Inflammatory macrophage treated with lipopolysaccharide for 4 hours (primary cell): ENCODE results near the gene RBM19.
A peak's percentile ranks its signal among the peaks of the same experiment; 100 is the strongest.

ENCODE experiments used
- DNase-seq: peaks from one replicate; pipeline ENCODE4 v3.0.0-alpha.2; 2020

RBM19 gene

DNA sequence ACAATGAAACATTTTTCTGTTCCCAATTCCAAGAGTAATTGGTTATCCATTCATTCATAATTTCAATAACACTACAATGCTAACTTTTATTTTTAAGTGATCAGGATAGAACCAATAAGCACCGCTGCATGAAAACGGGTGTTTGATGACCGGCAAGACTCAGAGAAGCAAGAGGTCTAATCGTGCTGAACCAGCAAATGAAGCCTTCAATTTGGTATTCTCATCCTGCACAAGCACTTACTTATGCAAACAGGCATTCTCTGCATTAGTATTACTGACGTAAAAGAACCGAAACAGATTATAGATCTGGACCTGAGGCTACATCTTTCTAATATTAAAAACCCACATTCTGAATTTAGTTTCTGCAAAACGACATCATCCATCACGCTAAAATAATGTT lies 67.7 kb downstream of the RBM19 start:
- DNase-seq = no peak

DNA sequence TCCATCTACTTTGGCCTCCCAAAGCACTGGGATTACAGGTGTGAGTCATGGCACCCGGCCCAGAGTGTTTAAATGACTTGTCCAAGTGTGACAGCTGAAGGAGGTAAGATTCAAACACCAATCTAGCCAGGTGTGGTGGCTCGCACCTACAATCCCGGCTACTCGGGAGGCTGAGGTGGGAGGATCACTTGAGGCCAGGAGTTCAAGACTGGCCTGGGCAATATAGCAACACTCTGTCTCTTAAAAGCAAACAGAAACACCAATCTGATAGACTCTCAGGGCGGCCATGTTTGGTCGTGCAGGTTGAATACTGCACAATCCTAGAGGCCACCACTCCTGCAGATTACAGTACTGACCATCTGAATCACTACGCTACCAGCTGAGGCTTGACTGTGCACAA lies 68.7 kb downstream of the RBM19 start:
- DNase-seq = no peak

DNA sequence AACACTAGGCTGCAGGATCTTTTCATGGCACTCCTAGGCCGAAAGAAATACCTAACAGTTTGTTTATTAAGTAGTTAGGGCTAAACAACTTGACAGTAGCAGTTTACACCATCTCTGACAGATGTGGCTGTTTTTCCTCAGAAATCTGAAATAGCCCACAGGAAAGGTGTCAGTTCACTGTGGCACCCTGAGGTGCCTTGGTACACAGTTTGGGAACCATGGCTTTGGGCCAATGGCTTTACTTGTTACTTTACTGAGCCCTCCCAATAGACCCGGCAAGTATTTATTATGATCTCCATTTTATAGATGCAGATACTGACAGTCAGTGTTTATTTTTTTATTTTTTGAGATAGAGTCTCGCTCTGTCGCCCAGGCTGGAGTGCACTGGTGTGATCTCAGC lies 69.3 kb downstream of the RBM19 start:
- DNase-seq = no peak

DNA sequence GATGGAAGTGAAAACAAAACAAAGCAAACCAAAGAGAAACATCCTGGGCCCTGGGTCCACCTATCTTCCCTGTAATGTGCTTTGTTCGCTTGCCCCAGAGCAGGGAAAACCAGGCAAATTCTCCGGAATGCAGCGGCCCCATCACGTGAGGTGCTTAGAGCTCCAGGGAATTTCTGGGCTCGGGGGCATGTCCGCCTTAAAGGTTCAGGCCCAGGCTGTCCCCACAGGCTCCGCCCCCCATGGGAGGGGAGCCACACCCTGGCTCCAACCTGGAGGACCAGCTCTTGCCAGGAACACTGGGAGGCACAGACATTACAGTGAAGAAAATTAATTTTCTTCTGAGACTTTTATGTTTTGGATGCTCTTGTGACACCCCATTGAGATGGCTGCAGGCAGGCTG lies 69.9 kb downstream of the RBM19 start:
- no peak for DNase-seq

DNA sequence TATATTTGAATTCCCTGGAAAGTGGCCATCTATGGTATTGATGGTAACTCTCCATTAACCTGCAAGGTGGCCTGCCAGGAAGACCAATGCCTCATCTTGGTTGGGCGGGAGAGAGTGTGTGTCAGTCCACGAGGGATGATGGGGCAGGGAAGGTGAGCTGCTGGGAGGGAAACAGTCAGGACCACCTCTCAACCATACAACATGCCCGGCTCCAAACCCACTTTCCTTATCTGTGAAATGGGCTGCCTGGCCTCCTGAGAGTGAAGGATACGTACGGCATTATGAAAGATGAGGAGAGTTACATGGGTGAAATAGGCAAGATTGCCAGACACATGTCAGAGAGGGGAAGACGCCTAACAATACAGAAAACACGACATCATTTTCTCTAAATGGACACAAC lies 70.9 kb downstream of the RBM19 start:
- DNase-seq = no peak

DNA sequence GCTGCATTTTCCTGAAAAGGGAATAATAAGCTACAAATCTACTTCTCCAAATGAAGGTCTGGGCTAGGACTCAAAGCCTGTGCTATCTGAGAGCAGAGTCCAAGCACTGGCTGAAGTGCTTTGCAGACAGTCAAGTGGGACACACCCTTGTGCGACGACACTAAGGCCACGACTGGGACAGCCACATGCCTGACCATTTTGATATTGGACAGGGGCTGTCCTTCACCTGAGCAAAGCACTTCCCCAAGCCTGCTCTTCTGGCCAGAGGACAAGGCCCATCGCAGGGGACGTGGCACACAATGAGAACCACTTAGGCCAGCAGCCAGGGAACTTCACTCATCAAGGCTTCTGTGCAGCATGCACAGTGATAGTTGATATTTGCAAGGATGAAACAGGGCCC lies 71.4 kb downstream of the RBM19 start:
- DNase-seq = no peak

DNA sequence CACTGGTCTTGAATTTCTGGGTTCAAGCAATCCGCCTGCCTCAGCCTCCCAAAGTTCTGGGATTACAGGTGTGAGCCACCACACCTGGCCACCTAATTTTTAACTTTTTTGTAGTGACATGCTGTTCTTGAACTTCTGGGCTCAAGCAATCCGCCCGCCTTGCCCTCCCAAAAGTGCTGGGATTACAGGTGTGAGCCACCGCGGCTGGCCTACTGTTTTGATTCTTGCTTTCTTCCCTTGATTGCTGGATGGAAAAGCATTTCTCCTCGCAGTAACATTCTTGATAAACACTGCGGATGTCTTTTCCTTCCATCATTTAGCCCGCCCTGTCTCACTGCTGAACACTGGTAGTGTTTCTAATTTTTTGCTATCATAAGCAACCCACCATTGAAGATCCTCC lies 72.9 kb downstream of the RBM19 start:
- DNase-seq = no peak

DNA sequence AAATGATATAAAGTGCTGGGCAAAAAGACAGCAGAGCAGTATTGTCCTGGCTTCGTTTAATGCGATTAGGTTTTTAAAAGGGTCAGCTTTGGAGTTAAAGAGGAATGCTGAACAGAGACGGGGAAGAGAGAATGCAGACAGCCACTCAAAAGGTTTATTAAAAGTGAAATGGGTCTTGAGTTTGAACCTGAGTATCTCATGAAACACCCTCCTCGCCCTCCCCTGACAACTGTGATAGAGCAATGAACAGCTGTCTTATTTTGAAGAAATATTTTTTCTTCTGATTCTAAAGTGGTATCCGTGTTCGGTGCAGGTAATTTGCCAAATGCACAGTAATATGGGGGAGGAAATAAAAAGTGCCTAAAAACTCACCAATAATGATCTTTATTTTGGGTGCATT lies 73.6 kb downstream of the RBM19 start:
- no peak for DNase-seq

DNA sequence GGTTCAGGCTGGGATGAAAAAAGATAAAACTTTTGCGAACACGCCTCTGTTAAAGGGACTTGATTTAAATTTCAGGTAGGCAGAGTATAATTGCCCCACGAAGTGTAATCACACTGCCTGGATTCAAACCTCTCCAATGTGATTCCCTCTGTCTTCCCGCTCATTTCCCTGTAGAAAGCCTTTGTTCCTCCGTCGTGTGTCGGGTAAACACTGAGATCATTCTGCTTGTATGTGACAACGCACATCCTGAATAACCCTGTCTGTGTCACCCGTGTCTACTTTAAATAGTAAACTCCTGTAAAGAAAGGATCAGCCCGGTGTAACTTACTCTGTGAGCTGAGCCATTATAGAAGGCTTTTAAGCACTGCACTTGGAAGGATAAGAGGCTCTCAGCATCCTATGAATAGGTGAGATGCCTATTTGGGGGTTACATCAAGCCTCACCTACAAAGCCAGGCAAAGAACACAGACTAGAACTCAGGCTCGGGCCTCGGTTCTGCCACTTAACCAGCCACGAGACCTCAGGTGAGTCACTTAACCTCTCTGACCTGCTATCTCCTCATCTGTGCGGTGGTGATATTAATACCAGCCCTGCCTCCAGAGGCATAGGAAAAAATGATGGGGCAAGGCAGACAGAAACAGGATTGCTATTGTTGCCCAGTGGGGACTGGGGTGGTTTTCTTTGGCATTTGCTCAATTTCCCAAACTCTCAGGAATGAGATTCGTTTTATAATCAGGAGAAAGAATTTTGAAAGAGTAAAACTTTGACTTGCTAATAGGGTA lies 74.2 kb downstream of the RBM19 start:
- DNase-seq = no peak

DNA sequence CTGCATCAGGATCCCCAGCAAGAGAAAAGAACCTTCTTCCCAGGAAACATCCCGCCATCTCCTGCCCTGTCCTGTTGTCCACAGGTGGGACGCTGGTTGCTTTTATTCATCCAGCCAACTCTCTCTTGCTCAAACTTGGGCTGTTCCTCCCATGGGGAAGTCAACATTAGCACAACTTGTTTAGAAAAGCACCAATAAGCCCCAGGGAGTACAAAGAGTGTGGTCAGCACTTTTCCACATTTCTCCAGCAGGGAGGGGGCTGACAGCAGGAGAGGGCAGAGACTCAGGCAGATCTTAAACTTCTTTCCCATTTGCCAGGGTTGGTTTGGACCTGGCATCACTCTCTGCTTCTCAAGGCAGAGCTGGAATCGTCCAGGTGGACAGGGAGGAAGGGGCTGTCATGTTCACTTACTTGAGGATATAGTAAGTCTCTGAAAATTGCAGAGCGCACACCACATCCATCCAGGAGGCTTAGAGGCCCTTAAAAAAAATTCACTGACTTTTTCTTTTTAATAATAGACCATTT lies 74.9 kb downstream of the RBM19 start:
- DNase-seq = no peak

DNA sequence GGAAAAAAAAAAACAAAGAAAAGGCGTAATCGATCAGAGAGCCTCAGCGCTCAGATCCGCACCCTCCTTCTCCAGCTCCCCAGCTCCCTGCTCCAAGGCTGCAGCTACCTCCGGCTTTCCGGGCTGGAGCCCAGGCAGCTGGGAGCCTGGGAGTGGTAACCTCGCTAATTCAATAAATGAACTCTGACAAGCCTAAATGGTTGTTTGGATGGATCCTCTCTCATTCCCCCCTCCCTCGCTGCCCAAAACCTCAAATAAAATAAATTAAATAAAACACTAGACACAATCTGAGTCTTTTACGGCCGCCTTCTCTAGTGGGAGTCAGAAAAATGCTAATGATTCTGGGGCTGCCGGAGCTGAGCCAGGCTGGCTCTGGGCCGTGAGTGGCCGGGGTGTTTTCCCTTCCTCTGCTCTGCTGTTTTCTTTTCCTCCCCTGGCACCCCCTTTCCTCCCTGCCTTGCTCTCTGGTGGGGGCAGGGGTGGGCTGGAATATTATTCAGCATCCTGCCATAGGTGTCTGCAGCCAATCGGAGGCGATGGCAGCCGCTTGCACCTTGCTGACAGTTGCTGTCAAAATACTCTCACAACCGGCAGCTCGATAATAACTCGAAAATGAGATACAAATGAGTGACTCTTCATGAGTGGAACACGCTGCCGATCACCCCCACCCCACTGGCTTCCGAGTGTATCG lies 76.1 kb downstream of the RBM19 start:
- no peak for DNase-seq

DNA sequence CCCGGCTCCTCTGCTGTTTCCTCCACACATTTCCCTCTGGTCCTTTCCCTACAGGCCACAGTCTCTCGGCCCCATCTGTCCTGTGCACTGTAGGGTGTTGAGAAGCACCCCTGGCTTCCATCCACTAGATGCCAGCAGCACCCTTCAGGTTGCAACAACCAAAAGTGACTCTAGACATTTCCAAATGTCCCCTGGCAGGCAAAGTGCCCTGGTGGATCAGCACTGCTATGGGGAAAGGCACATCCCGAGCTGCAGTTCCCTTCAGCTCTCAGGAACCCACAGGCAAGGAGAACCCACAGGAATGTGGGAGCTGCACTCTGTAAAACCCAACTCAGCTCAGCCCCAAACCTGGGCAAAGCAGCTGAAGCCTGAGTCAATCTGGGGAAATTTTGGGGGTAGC lies 77.0 kb downstream of the RBM19 start:
- DNase-seq = no peak

DNA sequence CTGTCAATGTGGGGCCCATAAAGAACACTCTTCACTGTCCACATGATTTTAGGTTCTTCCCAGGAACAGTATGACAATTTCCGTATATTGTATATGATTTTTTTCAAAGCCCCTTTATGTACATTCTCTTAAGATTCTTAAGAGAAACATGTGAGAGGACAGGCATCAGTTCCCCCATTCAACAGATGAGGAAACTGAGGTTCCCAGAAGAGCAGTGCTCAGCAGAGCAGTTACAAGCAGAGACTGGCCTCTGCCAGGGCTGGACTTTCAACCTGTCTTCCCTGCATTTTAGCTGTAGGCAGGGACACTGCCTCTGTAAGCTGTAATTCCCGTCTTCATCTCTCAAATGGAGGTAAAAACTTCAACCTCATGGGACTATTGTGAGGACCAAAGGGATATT lies 77.7 kb downstream of the RBM19 start:
- DNase-seq = no peak

DNA sequence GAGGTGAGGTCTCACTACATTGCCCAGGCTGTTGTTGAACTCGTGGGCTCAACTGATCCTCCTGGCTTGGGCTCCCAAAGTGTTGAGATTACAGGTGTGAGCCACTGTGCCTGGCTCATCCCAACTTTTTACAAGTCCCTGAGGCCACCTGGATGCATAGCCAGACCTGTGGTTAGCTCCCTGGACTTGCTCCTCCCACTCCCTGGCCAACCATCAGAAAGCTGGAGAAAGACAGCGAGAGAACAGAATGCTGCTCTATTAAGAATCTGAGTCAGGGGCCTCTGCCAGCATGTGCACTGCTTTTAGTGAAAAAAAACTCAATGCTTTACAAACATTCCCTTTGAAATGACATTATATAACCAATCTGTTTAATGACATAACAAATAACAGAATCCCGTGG lies 78.2 kb downstream of the RBM19 start:
- DNase-seq = no peak

DNA sequence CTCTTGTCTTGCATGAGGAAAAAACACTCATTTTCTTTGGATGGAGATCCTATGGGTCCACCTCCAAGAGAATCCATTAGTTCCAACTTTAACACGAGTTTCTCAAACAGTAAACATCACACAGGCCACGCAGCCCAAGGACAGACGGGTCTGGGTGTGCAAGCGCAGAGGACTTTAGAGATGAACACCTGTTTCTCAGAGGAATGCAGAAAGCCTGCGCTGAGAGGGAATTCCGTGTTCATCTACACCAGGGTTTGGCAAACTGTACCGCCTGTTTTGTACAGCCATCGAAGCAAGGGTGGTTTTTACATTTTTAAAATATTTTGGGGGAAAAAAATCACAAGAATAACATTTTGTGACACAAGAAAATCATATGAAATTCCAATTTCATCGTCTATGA lies 79.4 kb downstream of the RBM19 start:
- no peak for DNase-seq

DNA sequence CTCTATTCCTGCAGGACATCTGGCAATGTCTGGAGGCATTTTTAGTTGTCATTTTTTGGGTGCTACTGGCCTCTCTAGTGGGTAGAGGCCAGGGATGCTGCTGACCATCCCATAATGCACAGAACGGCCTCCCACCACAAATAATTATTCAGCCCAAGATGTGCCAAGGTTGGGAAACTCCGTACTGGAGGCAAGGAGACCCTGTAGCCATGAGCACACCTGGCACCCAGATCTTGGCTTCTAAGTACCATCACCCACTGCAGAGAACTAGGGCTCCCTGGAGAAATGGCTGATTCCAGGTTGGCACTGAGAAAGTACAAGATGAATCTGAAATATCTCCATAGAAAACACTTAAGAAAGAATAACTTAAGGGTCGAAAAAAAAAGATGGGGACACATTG lies 81.7 kb downstream of the RBM19 start:
- no peak for DNase-seq

DNA sequence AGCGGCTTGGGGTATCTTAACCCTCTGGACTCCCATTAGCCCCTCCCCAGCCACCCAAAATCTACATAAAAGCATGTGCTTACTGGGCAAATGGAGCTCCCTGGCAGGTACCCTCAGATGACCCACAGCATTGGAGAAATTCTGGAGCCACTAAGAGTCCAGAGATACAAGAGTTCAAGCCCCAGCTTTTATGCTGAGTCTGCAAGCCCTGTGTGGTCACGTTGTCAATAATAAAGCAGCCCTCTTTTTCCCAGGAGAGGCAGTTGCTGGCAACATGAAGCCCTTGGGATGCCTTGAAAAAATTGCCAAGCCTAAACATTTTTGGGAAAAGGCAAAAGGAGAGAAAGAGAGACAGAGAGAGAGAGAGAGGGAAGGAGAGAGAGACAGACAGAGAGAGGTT lies 83.4 kb downstream of the RBM19 start:
- no peak for DNase-seq

DNA sequence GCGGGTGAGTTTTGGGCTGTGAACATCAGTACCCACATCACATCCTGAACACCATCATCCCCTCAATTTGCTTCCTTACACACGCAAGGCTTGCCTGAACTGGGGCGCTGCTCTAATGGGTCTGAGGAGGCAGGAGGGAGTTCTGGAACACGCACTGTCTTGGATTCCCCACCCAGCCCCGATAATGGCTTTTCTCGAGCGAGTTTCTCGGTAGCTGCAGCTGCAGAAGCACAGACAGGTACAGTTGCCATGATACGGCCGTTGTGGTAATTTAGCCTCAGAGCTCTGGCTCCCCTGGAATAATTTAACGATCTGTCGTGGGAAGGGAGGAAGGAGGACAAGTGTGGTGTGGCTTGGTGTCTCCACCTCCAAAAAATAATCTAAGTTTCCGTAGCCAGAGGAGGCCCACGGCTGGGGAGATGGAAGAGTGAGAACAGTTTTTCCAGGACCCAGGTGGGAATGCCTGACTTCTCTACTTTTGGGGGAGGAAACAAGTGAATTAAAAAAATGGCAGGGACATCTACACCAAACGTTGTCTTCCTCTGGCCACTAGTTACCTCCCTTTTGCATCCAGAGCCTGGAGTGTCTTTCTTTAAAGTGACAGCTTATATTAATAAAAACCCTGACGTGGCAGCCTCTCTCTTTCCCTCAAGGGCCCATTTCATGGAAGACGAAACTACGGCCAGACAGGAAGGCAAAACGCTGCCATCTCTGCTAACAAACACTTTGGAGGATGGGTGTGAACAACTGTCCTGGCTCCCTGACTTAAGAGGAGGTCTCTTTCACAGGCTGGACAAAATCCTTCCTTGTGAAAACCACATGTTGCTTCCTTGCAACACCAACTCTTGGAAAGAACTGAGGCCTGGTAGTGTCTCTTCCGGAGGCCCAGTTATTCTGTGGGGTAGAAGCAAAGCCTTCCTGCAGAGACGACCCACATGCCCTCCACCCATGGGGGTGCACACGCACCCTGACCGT lies 84.8 kb downstream of the RBM19 start:
- no peak for DNase-seq

DNA sequence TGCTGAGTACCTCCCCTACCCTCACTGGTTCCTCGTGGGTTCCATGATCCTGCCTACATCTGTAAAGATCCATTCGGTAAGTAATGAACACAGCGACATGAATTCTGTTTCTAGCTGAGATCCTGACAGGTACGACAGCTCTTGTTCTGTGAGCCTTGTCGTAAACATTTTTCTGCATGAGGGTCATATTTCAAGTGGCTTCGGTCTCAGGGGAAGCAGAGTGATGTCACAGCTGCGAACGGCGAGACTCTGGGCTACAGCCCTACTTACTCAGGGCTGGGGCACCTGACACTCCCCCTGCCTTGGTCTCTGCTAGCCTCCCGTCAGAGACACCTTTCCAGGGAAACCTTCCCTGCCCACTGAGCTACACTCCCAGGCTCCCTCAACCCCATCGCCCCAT lies 85.8 kb downstream of the RBM19 start:
- DNase-seq = no peak

DNA sequence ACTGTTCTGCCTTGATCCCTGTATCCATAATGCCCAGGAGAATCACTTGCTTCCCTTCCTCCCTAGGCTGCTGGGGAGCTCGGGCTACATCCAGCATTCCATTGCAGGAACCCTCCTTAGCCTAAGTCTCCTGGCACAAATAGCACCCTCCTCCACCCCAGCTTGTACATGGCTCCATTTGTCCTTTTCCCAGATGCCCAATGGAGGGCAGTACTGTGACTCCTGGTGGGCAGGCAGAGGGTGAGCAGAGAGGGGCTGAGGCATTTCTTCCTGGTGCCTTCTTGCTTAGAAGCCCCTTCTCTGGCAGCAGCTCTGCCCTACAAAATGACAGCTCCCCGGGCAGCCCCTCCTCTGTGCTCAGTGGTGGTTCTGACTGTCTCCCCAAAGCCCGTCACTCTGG lies 86.5 kb downstream of the RBM19 start:
- no peak for DNase-seq

DNA sequence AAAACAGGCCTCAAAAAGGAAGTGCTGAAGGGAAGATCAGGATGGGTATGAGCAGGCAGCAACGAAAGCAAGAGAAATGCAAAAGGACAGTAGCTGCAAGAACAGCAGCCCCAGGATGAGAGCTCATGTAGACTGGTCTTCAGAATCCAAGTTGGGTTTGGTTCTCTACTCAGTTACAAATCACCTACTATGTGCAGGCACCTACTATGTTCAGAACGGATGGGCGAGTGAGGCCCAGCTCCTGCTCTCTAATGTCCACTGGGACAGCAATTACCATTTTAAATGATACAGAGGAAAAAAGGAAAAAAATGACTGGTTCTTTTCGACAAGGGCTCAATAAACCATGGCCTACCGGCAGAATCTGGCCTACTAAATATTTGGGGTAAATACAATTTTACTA lies 88.5 kb downstream of the RBM19 start:
- DNase-seq = no peak

DNA sequence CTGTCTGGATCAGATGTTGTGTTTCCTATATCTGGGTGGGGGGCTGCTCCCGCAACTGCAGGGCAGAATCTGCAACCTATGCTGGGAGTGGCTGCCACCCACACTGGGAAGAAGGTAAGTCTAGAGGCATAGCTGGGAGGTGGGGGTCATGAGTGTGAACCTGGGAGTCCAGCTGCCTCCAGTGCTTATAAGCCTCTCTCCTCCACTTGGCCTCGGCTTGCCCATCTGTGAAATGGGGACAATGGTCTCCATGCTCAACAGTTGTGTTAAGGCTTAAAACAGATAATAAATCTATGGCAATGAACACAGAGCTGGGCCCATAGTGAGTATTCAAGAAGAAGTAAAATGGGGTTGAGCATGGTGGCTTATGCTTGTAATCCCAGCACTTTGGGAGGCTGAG lies 90.0 kb downstream of the RBM19 start:
- no peak for DNase-seq

DNA sequence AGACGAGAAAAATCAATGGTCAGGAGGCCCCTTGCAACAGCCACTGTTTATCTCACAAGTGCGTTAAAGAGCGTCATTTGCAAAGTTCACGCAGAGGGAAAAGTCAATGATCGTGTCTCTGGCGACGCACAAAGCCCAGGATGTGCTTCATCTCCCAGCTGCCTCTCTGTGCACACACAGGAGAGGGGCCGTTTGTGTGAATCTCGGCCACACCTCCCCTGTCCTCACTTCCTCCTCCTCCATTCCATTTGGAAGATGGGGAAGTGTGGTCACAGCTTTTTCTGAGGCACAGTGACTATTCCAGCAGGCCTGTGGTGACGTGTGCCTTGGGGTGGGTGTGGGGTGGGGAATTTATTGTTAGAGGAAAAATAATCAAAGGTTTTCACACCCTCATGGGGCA lies 90.4 kb downstream of the RBM19 start:
- peak; percentile 28 for DNase-seq
